Measurements from ENCODE around the gene RASSF5. TPM values are rescaled to one million over a fixed set of nuclear protein-coding genes. Genes with fewer than 3 reads are reported as not detected.

RASSF5 gene
- total and polyA plus RNA-seq, 9 of the 15 experiments (the other 6 are each of a cell fraction or from before 2014, with no cell fraction given) = 6.1 to 41.0 (median 25.2) TPM

GRCh38 chr1:206635080-206635977, 128.0 kb downstream of the RASSF5 start, which contains the start of gene DYRK3 (continued):
- peak; percentile 83; the same call in 1 of the 2 replicates for TF ChIP-seq RERE (CRISPR knock-in tag; IDR thresholded peaks at IDR 0.05; ENCODE audit: borderline replicate concordance)
- TF ChIP-seq HLTF (IDR thresholded peaks at IDR 0.05) = no peak
- TF ChIP-seq, protein P1, sequence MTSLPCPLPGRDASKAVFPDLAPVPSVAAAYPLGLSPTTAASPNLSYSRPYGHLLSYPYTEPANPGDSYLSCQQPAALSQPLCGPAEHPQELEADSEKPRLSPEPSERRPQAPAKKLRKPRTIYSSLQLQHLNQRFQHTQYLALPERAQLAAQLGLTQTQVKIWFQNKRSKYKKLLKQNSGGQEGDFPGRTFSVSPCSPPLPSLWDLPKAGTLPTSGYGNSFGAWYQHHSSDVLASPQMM (CRISPR knock-in tag; IDR thresholded peaks at IDR 0.05) = no peak
- no peak for TF ChIP-seq TSC22D4 (tag; IDR thresholded peaks at IDR 0.05)
- TF ChIP-seq NFYB (IDR thresholded peaks at IDR 0.05; ENCODE audit: extremely low read depth, insufficient read length) = no peak
- no peak for TF ChIP-seq ZNF668 (CRISPR knock-in tag; IDR thresholded peaks at IDR 0.05)
- TF ChIP-seq MTA2 (IDR thresholded peaks at IDR 0.05; ENCODE audit: low read depth) = no peak
- TF ChIP-seq LCOR (CRISPR knock-in tag; IDR thresholded peaks at IDR 0.05) = peak; percentile 81; the same call in 1 of the 2 replicates
- no peak for TF ChIP-seq SFPQ (IDR thresholded peaks at IDR 0.05; ENCODE audit: low read depth, low read length)
- TF ChIP-seq ARID1B (IDR thresholded peaks at IDR 0.05) = peak; percentile 41; the same call in 1 of the 2 replicates
- no peak for TF ChIP-seq KAT8 (IDR thresholded peaks at IDR 0.05; ENCODE audit: low read depth)
- no peak for TF ChIP-seq MEF2A (IDR thresholded peaks at IDR 0.05; ENCODE audit: control insufficient read depth, low read depth, low read length)
- peak; percentile 99 for TF ChIP-seq L3MBTL2 (IDR thresholded peaks at IDR 0.05)
- TF ChIP-seq SRF (CRISPR knock-in tag; IDR thresholded peaks at IDR 0.05) = peak in 1 of 2 experiments; percentile 84; a peak in 2 of 4 replicates
- no peak for TF ChIP-seq RFX5 (IDR thresholded peaks at IDR 0.05; ENCODE audit: low read depth, low read length)
- no peak for TF ChIP-seq SAFB2 (IDR thresholded peaks at IDR 0.05; ENCODE audit: borderline replicate concordance, low read depth, low read length, severe bottlenecking)
- TF ChIP-seq ZNF311 (CRISPR knock-in tag; IDR thresholded peaks at IDR 0.05) = 0 out of 2 replicates have a peak, but pooled peaks have one; percentile 26
- TF ChIP-seq ZBED1 (IDR thresholded peaks at IDR 0.05) = peak; percentile 73; the same call in 1 of the 2 replicates
- TF ChIP-seq BRF1 (IDR thresholded peaks at IDR 0.05; ENCODE audit: borderline replicate concordance, extremely low read depth, insufficient read length) = no peak
- peak; percentile 44 for TF ChIP-seq MYBL2 (IDR thresholded peaks at IDR 0.05; ENCODE audit: low read depth)
- no peak for TF ChIP-seq MYBL2 (CRISPR knock-in tag; IDR thresholded peaks at IDR 0.05; ENCODE audit: borderline replicate concordance)

All from K562 (cell line).